Measurements from ENCODE around the gene MOB2. TPM values are rescaled to one million over a fixed set of nuclear protein-coding genes. Genes with fewer than 3 reads are reported as not detected.

The MOB2 gene
- total RNA-seq, 4 donors from 2014 or later: 59.6 to 103 (median 87.8) TPM

DNA sequence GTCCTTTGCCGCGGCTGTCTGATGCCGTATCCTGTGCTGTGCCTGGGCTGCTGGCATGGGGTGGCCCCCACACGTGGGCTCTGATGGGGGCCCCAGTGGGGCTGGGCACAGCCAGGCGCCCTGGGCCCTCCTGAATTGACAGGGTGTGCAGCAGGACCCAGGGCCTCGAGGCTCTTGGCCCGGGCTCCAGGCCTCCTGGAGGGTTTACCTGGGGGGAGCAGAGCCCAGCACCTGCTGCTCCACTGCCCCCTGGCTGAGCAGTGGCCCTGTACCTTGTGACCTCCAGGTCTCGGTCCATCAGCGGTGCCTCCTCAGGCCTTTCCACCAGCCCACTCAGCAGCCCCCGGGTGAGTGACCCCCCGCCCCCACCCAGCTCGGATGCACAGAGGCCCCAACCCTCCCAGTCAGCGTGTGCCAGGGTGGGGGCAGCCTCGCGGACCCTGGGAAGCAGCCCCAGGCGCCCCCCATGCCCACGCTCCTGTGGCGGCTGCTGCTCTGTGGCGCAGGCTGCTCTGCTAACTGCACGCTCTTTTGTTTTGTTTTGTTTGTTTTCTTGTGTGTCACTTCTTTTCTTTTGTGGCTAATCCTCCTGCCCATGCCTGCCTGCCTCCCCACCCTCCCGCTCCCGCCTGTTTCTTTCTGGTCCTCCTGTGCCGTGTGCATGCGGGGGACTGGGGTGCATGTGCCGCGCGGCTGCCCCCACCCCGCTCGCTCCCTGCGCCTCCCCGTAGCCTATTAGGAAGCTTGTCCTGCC lies 36.9 kb downstream of the MOB2 start:
- Histone ChIP-seq H3K36me3 (no peaks in the 10 kb centered on the region), H3K9me3 (no peaks in the 10 kb centered on the region), H3K4me1 (peaks cover 0 to 16% (median 0%) of the 10 kb centered on the region in 3 donors), H3K27ac (no peak overlapping the region), H3K4me3 (no peak overlapping the region), H3K27me3 (peaks cover 49% of the 10 kb centered on the region)
- ATAC-seq: no peak
- TF ChIP-seq POLR2A (IDR thresholded peaks at IDR 0.05): no peak
- TF ChIP-seq CTCF (IDR thresholded peaks at IDR 0.05): no peak
- peak; percentile 8 for TF ChIP-seq POLR2AphosphoS5 (IDR thresholded peaks at IDR 0.05)
- no peak for TF ChIP-seq EP300 (IDR thresholded peaks at IDR 0.05)
- WGBS, 2 donors (ENCODE audit: low coverage in 1 of 2): 74% methylated on average over 11 of the region's 31 CpGs; no CpG with 5 or more reads in 1 of the 2 donors

DNA sequence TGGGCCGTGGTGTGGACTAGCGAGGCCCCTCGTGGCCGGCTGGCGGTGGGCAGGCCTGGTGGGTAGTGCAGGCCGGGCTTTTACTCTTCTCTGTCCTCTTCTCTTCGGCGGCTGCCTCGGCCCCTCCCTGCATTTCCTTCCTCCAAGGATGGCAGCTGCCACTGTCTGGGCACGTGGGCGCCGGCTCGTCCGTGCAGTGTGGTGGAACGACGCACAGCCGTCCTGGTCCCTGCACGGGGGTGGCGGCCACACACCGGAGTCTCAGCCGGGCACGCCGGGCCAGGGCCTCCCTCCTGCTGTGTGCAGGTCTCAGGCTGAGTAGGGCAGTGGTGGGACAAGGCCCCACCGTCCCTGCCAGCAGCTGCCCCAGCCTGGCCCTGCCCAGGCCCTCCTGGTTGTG lies 37.7 kb downstream of the MOB2 start:
- Histone ChIP-seq H3K27ac (no peak overlapping the region), H3K4me3 (no peak overlapping the region), H3K4me1 (peaks cover 0 to 16% (median 0%) of the 10 kb centered on the region in 3 donors), H3K36me3 (no peaks in the 10 kb centered on the region), H3K27me3 (peaks cover 57% of the 10 kb centered on the region), H3K9me3 (no peaks in the 10 kb centered on the region)
- no peak for ATAC-seq
- no peak for TF ChIP-seq EP300 (IDR thresholded peaks at IDR 0.05)
- no peak for TF ChIP-seq POLR2A (IDR thresholded peaks at IDR 0.05)
- TF ChIP-seq POLR2AphosphoS5 (IDR thresholded peaks at IDR 0.05): no peak
- TF ChIP-seq CTCF (IDR thresholded peaks at IDR 0.05): no peak
- WGBS, 2 donors (ENCODE audit: low coverage in 1 of 2): no CpG with 5 or more reads among the region's 24 CpGs

- Histone ChIP-seq H3K27me3 (peaks cover 65% of the 10 kb centered on the region), H3K27ac (no peak overlapping the region), H3K4me3 (no peak overlapping the region), H3K36me3 (no peaks in the 10 kb centered on the region), H3K4me1 (peaks cover 0 to 8% (median 0%) of the 10 kb centered on the region in 3 donors), H3K9me3 (no peaks in the 10 kb centered on the region)
- no CpG with 5 or more reads among the region's 49 CpGs for WGBS, 2 donors (ENCODE audit: low coverage in 1 of 2)
- TF ChIP-seq EP300 (IDR thresholded peaks at IDR 0.05): no peak
- no peak for TF ChIP-seq CTCF (IDR thresholded peaks at IDR 0.05)
- no peak for TF ChIP-seq POLR2AphosphoS5 (IDR thresholded peaks at IDR 0.05)
- TF ChIP-seq POLR2A (IDR thresholded peaks at IDR 0.05): no peak
- ATAC-seq: no peak
Measured at GRCh38 chr11:1447845-1448825, 38.4 kb downstream of the MOB2 start.

DNA sequence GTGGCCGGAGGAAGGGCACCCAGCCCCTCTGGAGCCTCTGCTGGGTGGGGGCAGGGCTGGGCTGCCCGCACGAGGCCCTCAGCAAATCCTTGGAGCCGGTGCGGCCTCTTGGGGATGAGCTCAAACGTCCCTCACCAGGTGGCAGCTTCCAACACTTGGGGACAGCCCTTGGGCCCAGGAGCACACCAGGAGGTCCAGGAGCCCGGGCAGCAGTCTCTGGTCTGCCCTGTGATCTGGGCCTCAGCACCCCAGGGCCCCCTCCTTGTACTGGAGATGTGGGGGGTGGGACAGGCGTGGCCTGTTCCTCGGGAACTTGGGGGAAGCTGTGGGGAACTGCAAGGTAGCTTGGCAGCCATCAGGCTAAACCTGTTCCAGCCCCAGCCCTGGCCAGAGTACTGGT lies 40.0 kb downstream of the MOB2 start:
- no peaks in the 10 kb centered on the region for H3K36me3 ChIP-seq
- no peak overlapping the region for H3K4me3 ChIP-seq
- TF ChIP-seq POLR2AphosphoS5 (IDR thresholded peaks at IDR 0.05) (no peak), CTCF (IDR thresholded peaks at IDR 0.05) (no peak), POLR2A (IDR thresholded peaks at IDR 0.05) (peak in 1 of 2 donors; percentile 7)
- peaks cover 79% of the 10 kb centered on the region for H3K27me3 ChIP-seq
- ATAC-seq: no peak
- no peaks in the 10 kb centered on the region for H3K4me1 ChIP-seq
- H3K9me3 ChIP-seq: no peaks in the 10 kb centered on the region
- H3K27ac ChIP-seq: no peak overlapping the region
- no CpG with 5 or more reads among the region's 9 CpGs for WGBS, 2 donors (ENCODE audit: low coverage in 1 of 2)

Data from gastroesophageal sphincter (tissue), 4 donors.